ENCODE results near the gene DNM1. TPM values are rescaled to one million over a fixed set of nuclear protein-coding genes. Genes with fewer than 3 reads are reported as not detected.

The DNM1 gene
- total RNA-seq, 6 donors from 2014 or later = 1.4 to 17.8 (median 7.9) TPM

DNA sequence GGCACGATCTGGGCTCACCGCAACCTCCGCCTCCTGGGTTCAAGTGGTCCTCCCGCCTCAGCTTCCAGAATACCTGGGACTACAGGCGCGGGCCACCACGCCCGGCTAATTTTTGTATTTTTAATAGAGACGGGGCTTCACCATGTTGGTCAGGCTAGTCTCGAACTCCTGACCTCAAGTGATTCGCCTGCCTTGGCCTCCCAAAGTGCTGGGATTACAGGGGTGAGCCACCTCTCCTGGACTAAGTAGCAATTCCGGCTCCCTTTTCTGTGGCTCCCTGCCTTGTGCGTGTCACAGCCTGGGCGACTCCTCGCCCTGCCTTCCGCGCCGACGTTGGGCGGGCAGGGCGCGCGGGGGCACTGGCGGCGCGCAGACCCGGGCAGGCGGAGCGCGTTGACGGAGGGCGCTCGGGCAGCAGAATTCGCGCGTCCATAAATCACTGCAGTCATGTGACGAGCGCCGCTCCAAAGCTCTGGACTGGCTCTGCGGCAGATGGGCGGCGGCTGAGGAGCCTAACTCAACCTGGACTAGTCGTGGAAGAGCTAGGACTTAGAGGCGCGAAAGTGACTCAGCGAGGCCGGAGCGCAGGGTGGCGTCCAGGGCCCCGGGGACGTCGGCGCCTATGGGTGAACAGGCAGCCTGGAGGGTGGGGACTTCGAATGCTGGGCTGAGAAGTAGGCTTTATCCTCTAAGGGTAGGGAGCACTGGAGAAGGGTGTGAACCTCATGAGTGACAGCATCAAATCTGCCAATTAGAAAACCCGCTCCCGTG is 10.4 kb upstream of the DNM1 start:
- 15 to 43% methylated on average over 28 to 56 of the region's 56 CpGs for WGBS, 2 donors
- H3K36me3 ChIP-seq = peaks cover 0 to 10% (median 2%) of the 10 kb centered on the region in 4 donors
- TF ChIP-seq POLR2A (IDR thresholded peaks at IDR 0.05) = peak in 3 of 4 donors; percentile 38 to 74 (median 57)
- TF ChIP-seq, protein P1, sequence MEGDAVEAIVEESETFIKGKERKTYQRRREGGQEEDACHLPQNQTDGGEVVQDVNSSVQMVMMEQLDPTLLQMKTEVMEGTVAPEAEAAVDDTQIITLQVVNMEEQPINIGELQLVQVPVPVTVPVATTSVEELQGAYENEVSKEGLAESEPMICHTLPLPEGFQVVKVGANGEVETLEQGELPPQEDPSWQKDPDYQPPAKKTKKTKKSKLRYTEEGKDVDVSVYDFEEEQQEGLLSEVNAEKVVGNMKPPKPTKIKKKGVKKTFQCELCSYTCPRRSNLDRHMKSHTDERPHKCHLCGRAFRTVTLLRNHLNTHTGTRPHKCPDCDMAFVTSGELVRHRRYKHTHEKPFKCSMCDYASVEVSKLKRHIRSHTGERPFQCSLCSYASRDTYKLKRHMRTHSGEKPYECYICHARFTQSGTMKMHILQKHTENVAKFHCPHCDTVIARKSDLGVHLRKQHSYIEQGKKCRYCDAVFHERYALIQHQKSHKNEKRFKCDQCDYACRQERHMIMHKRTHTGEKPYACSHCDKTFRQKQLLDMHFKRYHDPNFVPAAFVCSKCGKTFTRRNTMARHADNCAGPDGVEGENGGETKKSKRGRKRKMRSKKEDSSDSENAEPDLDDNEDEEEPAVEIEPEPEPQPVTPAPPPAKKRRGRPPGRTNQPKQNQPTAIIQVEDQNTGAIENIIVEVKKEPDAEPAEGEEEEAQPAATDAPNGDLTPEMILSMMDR (IDR thresholded peaks at IDR 0.05) = peak in 4 of 6 experiments; percentile 30 to 83 (median 44)
- no peak for TF ChIP-seq EP300 (IDR thresholded peaks at IDR 0.05)
- TF ChIP-seq POLR2AphosphoS5 (IDR thresholded peaks at IDR 0.05) = peak; percentile 66 to 70
- H3K9me3 ChIP-seq = no peaks in the 10 kb centered on the region
- peak; percentile 91 to 92 for DNase-seq
- peaks cover 16 to 28% (median 20%) of the 10 kb centered on the region in 4 donors for H3K4me1 ChIP-seq
- ATAC-seq (ENCODE audit: low FRiP score in 2 of 2) = peak; percentile 86 to 92
- H3K4me3 ChIP-seq = peak overlapping the region in 3 of 4 donors; percentile 83 to 92 (median 91)
- peak overlapping the region; percentile 85 to 96 (median 92) for H3K27ac ChIP-seq
- H3K27me3 ChIP-seq = no peaks in the 10 kb centered on the region

DNA sequence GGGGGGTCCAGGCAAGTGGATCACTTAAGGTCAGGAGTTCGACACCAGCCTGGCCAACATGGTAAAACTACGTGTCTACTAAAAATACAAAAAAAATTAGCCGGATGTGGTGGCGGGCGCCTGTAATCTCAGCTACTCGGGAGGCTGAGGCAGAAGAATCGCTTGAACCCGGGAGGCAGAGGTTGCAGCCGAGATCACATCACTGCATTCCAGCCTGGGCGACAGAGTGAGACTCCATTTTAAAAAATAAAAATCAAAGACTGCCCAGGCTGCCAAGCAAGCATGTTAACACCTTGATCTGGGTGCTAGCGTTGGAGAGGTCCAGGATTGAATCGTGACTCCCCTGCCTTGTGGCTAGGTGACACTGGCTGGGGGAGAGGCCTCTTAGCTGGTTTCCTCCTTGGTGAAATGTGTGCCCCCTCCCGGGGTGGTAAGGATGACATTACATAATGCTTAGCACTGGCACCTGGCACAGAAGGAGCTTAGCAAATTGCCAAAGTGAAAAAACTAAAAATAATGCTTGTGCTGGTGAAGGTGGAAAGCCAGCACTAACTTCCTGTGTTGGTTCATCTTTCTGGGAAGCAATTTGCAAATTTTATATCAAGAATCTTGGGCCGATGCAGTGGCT is 9.6 kb upstream of the DNM1 start:
- no peaks in the 10 kb centered on the region for H3K27me3 ChIP-seq
- ATAC-seq (ENCODE audit: low FRiP score in 2 of 2) = no peak
- no peaks in the 10 kb centered on the region for H3K9me3 ChIP-seq
- H3K36me3 ChIP-seq = peaks cover 0 to 6% (median 2%) of the 10 kb centered on the region in 4 donors
- peak overlapping the region in 2 of 4 donors; percentile 83 to 91 for H3K4me3 ChIP-seq
- H3K27ac ChIP-seq = peak overlapping the region; percentile 85 to 96 (median 92)
- DNase-seq = no peak
- TF ChIP-seq, protein P1 (IDR thresholded peaks at IDR 0.05) = no peak
- no peak for TF ChIP-seq POLR2AphosphoS5 (IDR thresholded peaks at IDR 0.05)
- TF ChIP-seq EP300 (IDR thresholded peaks at IDR 0.05) = no peak
- TF ChIP-seq POLR2A (IDR thresholded peaks at IDR 0.05) = no peak
- WGBS, 2 donors = 83 to 91% methylated on average over 13 to 14 of the region's 14 CpGs
- H3K4me1 ChIP-seq = peaks cover 16 to 28% (median 20%) of the 10 kb centered on the region in 4 donors

DNA sequence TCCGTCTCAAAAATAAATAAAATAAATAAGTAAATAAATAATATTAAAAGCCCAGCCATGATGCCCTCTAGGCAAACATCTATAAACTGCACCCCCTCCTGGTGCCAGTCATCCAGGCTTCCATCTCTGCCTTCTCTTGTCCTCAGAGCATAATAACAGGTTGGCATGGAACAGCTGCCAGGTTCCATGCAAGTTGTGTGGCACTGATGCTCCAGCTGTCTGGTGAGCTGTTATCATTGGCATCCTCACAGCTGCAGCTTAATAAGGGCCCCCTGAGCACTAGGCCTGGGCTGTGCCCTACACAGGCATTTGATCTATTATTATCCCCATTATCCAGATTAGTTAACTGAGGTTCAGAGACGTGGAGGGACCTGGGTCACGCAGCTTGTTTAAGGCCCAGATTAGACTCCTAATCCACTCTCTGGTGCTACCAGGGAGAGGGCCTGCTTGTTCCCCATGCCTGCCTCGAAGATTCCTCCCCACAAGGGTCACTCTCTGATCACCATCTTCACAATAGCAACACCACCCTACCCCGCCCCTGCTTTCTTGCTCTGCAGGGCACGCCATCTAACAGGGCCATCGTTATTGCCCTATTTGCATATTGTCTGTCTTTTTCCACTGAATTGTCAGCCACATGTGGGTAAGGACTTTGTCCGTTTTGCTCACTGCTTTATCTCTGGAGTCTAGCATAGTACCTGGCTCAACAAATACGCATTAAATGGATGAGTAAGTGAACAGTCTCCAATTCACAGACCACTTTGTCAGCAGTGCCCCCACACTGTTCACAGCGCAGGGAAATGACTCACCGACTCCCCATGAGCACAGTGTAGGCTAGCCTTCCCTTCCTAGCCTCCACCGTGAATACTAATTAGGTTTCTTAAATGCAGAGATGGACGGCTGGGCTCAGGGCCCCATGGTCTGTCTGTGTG is 1.5 kb upstream of the DNM1 start:
- H3K27ac ChIP-seq = no peak overlapping the region
- peaks cover 0 to 18% (median 8%) of the 10 kb centered on the region in 4 donors for H3K27me3 ChIP-seq
- no peak for DNase-seq
- H3K36me3 ChIP-seq = no peaks in the 10 kb centered on the region
- ATAC-seq (ENCODE audit: low FRiP score in 2 of 2) = no peak
- WGBS, 2 donors = 88 to 90% methylated on average over 13 of the region's 13 CpGs
- no peaks in the 10 kb centered on the region for H3K9me3 ChIP-seq
- peaks cover 13 to 15% (median 14%) of the 10 kb centered on the region in 4 donors for H3K4me1 ChIP-seq
- TF ChIP-seq POLR2AphosphoS5 (IDR thresholded peaks at IDR 0.05) (no peak), POLR2A (IDR thresholded peaks at IDR 0.05) (no peak), EP300 (IDR thresholded peaks at IDR 0.05) (no peak)
- TF ChIP-seq, protein P1 (IDR thresholded peaks at IDR 0.05) = no peak
- H3K4me3 ChIP-seq = no peak overlapping the region

DNA sequence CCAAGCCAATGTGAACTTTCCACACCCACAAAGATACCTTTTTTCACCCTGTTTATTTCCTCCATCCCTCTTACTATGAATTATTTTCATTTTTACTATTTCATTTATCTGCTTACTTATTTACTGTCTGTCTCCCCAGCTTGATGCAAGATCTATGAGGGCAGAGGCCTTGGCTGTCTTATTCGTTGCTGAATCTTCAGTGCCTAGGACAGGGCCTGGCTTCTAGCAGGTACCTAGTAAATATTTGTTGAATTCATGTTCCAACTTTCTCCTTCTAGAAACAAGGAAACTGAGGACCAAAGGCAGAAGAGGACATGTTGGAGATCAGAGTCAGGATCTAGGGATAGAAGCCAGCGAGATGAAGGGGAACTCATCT is 543 bp upstream of the DNM1 start:
- peak overlapping the region in 2 of 4 donors; percentile 67 to 75 for H3K4me3 ChIP-seq
- peaks cover 0 to 18% (median 8%) of the 10 kb centered on the region in 4 donors for H3K27me3 ChIP-seq
- peaks cover 13 to 15% (median 14%) of the 10 kb centered on the region in 4 donors for H3K4me1 ChIP-seq
- H3K27ac ChIP-seq = no peak overlapping the region
- DNase-seq = no peak
- ATAC-seq (ENCODE audit: low FRiP score in 2 of 2) = no peak
- 10 to 25% methylated on average over 2 of the region's 2 CpGs for WGBS, 2 donors
- H3K9me3 ChIP-seq = no peaks in the 10 kb centered on the region
- no peak for TF ChIP-seq POLR2AphosphoS5 (IDR thresholded peaks at IDR 0.05)
- no peak for TF ChIP-seq POLR2A (IDR thresholded peaks at IDR 0.05)
- TF ChIP-seq, protein P1 (IDR thresholded peaks at IDR 0.05) = no peak
- no peak for TF ChIP-seq EP300 (IDR thresholded peaks at IDR 0.05)
- no peaks in the 10 kb centered on the region for H3K36me3 ChIP-seq
